ENCODE data around the gene NOD1.

DNA sequence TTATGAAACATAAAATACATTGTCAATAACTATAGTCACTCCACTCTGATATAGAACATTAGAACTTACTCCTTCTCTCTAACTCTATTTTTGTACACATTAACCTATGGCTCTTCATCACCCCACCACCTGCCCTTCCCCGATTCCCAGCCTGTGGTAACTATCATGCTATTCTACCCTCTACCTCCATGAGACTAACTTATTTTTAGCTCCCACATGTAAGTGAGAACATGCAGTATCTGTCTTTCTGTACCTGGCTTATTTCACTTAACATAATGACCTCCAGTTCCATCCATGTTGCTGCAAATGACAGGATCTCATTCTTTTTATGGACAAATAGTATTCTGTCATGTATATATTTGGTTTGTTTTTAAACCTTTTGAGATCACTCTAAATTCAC is 8.8 kb upstream of the NOD1 start:
- TF ChIP-seq, protein P1, sequence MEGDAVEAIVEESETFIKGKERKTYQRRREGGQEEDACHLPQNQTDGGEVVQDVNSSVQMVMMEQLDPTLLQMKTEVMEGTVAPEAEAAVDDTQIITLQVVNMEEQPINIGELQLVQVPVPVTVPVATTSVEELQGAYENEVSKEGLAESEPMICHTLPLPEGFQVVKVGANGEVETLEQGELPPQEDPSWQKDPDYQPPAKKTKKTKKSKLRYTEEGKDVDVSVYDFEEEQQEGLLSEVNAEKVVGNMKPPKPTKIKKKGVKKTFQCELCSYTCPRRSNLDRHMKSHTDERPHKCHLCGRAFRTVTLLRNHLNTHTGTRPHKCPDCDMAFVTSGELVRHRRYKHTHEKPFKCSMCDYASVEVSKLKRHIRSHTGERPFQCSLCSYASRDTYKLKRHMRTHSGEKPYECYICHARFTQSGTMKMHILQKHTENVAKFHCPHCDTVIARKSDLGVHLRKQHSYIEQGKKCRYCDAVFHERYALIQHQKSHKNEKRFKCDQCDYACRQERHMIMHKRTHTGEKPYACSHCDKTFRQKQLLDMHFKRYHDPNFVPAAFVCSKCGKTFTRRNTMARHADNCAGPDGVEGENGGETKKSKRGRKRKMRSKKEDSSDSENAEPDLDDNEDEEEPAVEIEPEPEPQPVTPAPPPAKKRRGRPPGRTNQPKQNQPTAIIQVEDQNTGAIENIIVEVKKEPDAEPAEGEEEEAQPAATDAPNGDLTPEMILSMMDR (IDR thresholded peaks at IDR 0.05) = no peak
- TF ChIP-seq POLR2A (IDR thresholded peaks at IDR 0.05) = no peak
